Ovary (tissue), 9 donors: ENCODE measurements around the gene FIGNL2. TPM values are rescaled to one million over a fixed set of nuclear protein-coding genes. Genes with fewer than 3 reads are reported as not detected.

Experiments
- DNase-seq, 5 donors: peaks; one replicate each; pipeline ENCODE4 v3.0.0-alpha.2; 2019 to 2020
- H3K27ac ChIP-seq, 2 donors: fragments of 200-600 bp; one replicate each; pipeline versions ENCODE4 v1.5.1 to v1.8.0; 2019 to 2022
- H3K27me3 ChIP-seq: fragments of 200-600 bp; one replicate; pipeline ENCODE4 v1.8.0; 2022
- H3K36me3 ChIP-seq: fragments of 200-600 bp; sonication (generic); one replicate; pipeline ENCODE4 v1.5.1; 2019
- H3K4me1 ChIP-seq: one replicate; pipeline ENCODE4 v1.8.1; 2013; ENCODE audit warnings: mild to moderate bottlenecking, moderate library complexity; ENCODE audit not compliant: insufficient read depth
- H3K4me3 ChIP-seq: fragments of 200-600 bp; sonication (generic); one replicate; pipeline ENCODE4 v1.5.1; 2017
- H3K9me3 ChIP-seq, 2 donors: fragments of 200-600 bp in 1 of 2; sonication (generic) in 1 of 2; one replicate each; pipeline versions ENCODE4 v1.5.1 to v1.8.1; 2013 to 2019; ENCODE audit warnings: mild to moderate bottlenecking in 1 of 2, moderate library complexity in 1 of 2
- EP300 ChIP-seq: sonication (generic); formaldehyde crosslinking; IDR thresholded peaks from one replicate; pipeline ENCODE4 v1.6.1; 2017; ENCODE audit warnings: antibody characterized with exemption
- POLR2A ChIP-seq: fragments of 450-650 bp; IDR thresholded peaks from one replicate; pipeline ENCODE4 v1.6.1; 2017; ENCODE audit warnings: antibody characterized with exemption, mild to moderate bottlenecking, moderate library complexity
- WGBS, 3 donors: extraction: QIAGEN DNeasy Blood & Tissue Kit in 1 of 3; methylation state at CpG; one replicate each; pipeline versions ENCODE4 v1.1.5 to v1.1.7; 2013 to 2017; 5-methylcytosine and 5-hydroxymethylcytosine counted together
- intact Hi-C, 4 donors: fragments of 100-400 bp; cut with DNase I; formaldehyde crosslinking; loops; one replicate each; pipeline versions ENCODE4 v1.11.0 to v1.15.1; 2022 to 2023
- polyA plus RNA-seq, 2 donors: library from polyadenylated mRNA; stranded (reverse); fragments of 200-250 nt in 1 of 2; fragments of 350-450 nt in 1 of 2; fragmentation: Illumina TruSeq in 1 of 2; extraction: RNeasy Lipid Tissue Mini Kit (QIAGEN cat#74804) in 1 of 2; gene quantifications; one replicate each; pipeline ENCODE4 v1.2.3, GENCODE V29; 2013 to 2014
- total RNA-seq, 7 donors: library from RNA; depleted of rRNA in 2 of 7; stranded (reverse); fragments of >200 nt in 2 of 7; fragmentation: NEBNext Ultra II Directional in 3 of 7; extraction: Animal tissue kit (Norgen Biotek cat#: 25700) in 3 of 7; gene quantifications; one replicate each; pipeline versions ENCODE4 v1.1.0 to v1.2.4, GENCODE V29; 2016 to 2023
- TF ChIP-seq, protein P1 (sequence below), 3 donors: fragments of 450-650 bp in 2 of 3; fragments of 200-600 bp in 1 of 3; IDR thresholded peaks; one replicate each; pipeline versions ENCODE4 v1.5.1 to v1.8.0; 2016 to 2022; ENCODE audit warnings: antibody characterized with exemption in 3 of 3, mild to moderate bottlenecking in 1 of 3
- donor health status: DM: no; HTN: no; CAD: no; lungs with moderate emphysema.
- donor health status: DM: no; HTN: no; CAD: no.
- donor health status: Bipolar disorder and iron deficiency.
- donor health status: DM: yes; HTN: yes; CAD: no.
- donor health status: DM: no; HTN: no; CAD: no.
- donor health status: DM: yes; HTN: yes; CAD: no.

FIGNL2 gene
- total and polyA plus RNA-seq, 9 donors = 0.11 to 0.50 (median 0.22) TPM

DNA sequence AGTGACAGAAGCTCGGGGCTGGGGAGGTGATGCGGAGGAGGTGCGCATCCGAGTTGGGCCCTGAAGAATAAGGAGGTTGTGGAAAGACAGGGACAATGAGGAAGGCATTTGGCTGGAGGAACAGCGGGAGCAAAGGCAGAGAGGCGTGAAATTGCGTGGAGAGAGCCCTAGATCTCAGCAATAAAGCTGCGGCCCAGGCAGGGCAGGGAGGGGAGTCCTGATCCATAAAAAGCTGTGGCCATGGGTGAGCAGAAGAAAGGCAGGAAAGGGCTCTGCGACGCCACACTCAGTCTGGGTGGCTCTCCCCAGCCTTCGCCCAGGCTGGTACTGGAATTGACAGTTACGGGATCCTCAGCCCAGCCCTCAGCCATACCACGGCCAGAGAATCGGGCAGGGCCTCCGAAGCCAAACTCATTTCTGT is 2.2 kb downstream of the FIGNL2 start:
- TF ChIP-seq EP300 (no peak), POLR2A (no peak)
- TF ChIP-seq, protein P1, sequence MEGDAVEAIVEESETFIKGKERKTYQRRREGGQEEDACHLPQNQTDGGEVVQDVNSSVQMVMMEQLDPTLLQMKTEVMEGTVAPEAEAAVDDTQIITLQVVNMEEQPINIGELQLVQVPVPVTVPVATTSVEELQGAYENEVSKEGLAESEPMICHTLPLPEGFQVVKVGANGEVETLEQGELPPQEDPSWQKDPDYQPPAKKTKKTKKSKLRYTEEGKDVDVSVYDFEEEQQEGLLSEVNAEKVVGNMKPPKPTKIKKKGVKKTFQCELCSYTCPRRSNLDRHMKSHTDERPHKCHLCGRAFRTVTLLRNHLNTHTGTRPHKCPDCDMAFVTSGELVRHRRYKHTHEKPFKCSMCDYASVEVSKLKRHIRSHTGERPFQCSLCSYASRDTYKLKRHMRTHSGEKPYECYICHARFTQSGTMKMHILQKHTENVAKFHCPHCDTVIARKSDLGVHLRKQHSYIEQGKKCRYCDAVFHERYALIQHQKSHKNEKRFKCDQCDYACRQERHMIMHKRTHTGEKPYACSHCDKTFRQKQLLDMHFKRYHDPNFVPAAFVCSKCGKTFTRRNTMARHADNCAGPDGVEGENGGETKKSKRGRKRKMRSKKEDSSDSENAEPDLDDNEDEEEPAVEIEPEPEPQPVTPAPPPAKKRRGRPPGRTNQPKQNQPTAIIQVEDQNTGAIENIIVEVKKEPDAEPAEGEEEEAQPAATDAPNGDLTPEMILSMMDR (IDR thresholded peaks at IDR 0.05) = no peak
- intact Hi-C loops = no loop called here
- Histone ChIP-seq H3K9me3 (no peaks in the 10 kb centered on the region), H3K27me3 (no peaks in the 10 kb centered on the region), H3K27ac (no peak overlapping the region), H3K4me1 (peaks cover 2% of the 10 kb centered on the region), H3K36me3 (no peaks in the 10 kb centered on the region), H3K4me3 (no peak overlapping the region)
- WGBS, 3 donors = 56 to 69% (median 60%) methylated on average over 15 of the region's 15 CpGs
- no peak for DNase-seq

DNA sequence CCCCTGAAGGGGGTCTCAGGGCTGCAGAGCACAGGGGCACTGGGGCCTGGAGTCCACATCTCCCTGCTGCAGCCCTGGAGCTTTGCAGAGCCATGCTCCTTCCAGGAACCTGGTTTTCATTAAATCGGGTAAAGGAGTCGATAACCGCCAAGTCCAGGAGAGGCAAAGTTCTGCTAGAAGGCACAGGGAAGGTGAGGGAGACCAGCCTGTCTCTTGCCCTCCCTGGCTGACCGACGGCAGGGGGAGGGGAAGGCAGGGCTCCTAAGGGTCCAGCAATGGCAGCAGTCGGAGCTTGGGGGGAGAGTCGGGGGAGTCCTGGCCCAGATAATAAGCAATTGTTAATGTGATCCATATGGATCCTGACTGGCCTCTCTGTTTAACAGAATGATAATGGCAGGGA is 3.0 kb downstream of the FIGNL2 start:
- Histone ChIP-seq H3K9me3 (no peaks in the 10 kb centered on the region), H3K27me3 (no peaks in the 10 kb centered on the region), H3K27ac (no peak overlapping the region), H3K4me1 (peaks cover 2% of the 10 kb centered on the region), H3K4me3 (no peak overlapping the region), H3K36me3 (no peaks in the 10 kb centered on the region)
- TF ChIP-seq, protein P1 (IDR thresholded peaks at IDR 0.05) = no peak
- TF ChIP-seq POLR2A = no peak
- TF ChIP-seq EP300 = no peak
- intact Hi-C loops = no loop called here
- DNase-seq = no peak
- 29 to 46% (median 34%) methylated on average over 7 of the region's 7 CpGs for whole genome bisulfite sequencing, 3 donors

DNA sequence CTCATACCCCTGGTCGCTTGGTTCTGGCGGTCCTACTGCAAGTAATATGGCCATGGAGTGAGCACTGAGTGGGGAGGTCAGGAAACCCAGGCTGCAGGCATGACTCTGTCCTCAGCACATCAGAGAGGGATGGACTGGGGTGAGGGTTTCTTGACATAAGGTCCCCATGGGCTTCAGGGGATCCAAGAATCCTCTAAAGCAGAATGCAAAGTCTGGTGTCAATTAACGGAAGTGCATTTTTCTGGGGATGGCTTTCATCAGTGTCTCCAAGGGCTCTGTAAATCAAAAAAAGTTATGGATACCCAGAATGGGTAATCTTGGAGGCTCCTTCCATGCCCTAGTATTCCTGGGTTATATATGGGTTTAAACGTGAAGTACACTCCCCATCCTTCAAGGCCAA is 3.7 kb downstream of the FIGNL2 start:
- Histone ChIP-seq H3K27ac (no peak overlapping the region), H3K27me3 (no peaks in the 10 kb centered on the region), H3K4me1 (peaks cover 2% of the 10 kb centered on the region), H3K9me3 (no peaks in the 10 kb centered on the region), H3K4me3 (no peak overlapping the region), H3K36me3 (no peaks in the 10 kb centered on the region)
- TF ChIP-seq EP300 (no peak), POLR2A (no peak)
- TF ChIP-seq, protein P1 (IDR thresholded peaks at IDR 0.05) = no peak
- WGBS, 3 donors = 68 to 79% (median 69%) methylated on average over 4 of the region's 4 CpGs
- intact Hi-C loops = no loop called here
- DNase-seq = no peak

DNA sequence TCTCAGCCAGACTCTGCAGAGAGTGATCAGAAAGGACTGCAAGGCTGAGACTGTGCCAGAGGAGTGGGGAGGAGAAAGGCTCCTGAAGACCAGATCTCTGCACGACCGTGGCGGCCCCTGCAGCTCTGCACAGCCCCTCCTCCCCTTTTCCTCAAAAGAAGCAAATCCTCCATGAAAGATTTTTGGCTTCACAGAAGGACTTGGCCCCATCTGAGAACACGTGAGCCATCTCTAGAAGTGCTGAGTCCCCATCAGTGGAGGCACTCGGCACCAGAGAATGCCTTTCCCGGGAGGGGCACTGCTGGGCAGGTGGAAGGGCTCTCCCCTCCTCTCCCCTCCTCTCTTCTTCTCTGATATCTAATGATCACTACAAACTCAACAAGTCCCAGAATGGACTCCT is 6.8 kb downstream of the FIGNL2 start:
- intact Hi-C loops = no loop called here
- Histone ChIP-seq H3K4me3 (no peak overlapping the region), H3K27me3 (no peaks in the 10 kb centered on the region), H3K9me3 (no peaks in the 10 kb centered on the region), H3K36me3 (no peaks in the 10 kb centered on the region), H3K27ac (no peak overlapping the region), H3K4me1 (no peaks in the 10 kb centered on the region)
- DNase-seq = no peak
- 24 to 35% (median 25%) methylated on average over 6 of the region's 6 CpGs for WGBS, 3 donors
- TF ChIP-seq POLR2A = no peak
- TF ChIP-seq EP300 = no peak
- TF ChIP-seq, protein P1 (IDR thresholded peaks at IDR 0.05) = no peak

DNA sequence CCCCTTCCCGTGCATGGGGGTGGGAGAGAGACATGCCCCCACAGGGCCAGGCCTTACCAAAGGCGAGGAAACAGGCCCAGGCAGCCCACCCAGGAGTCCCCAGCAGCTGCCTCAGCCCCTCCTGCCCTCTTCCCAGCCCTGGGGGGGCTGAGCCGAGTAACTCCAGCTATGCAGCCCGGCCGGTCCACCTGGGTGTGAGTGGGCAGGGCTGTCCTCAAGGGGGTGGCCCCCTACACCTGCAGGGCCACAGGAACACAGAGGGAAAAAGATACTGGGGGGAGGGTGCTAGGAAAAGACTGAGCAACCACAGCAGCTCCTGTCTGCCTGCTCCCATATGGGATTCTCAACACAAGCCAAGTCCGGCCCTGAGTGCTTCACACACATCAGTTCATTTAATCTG is 7.6 kb downstream of the FIGNL2 start:
- no peaks in the 10 kb centered on the region for H3K9me3 ChIP-seq
- intact Hi-C loops = no loop called here
- no peaks in the 10 kb centered on the region for H3K36me3 ChIP-seq
- H3K27me3 ChIP-seq = no peaks in the 10 kb centered on the region
- no peaks in the 10 kb centered on the region for H3K4me1 ChIP-seq
- WGBS, 3 donors = 63 to 82% (median 68%) methylated on average over 6 of the region's 6 CpGs
- TF ChIP-seq EP300 = no peak
- TF ChIP-seq, protein P1 (IDR thresholded peaks at IDR 0.05) = no peak
- no peak for TF ChIP-seq POLR2A
- H3K27ac ChIP-seq = no peak overlapping the region
- no peak overlapping the region for H3K4me3 ChIP-seq
- DNase-seq = no peak
